Ascending aorta (tissue), 2 donors: ENCODE measurements around the gene RPS27A. TPM values are rescaled to one million over a fixed set of nuclear protein-coding genes. Genes with fewer than 3 reads are reported as not detected.

ENCODE experiments used
- DNase-seq, 2 donors: peaks; one replicate each; pipeline ENCODE4 v3.0.0-alpha.2; 2019; ENCODE audit warnings: low spot score in 2 of 2
- H3K27ac ChIP-seq, 2 donors: fragments of 200-600 bp; sonication (generic); one replicate each; pipeline ENCODE4 v1.5.1; 2016 to 2017; ENCODE audit warnings: mild to moderate bottlenecking in 1 of 2
- H3K27me3 ChIP-seq: fragments of 200-600 bp; sonication (generic); one replicate; pipeline ENCODE4 v1.5.1; 2017
- H3K36me3 ChIP-seq, 2 donors: fragments of 200-600 bp; sonication (generic); one replicate each; pipeline ENCODE4 v1.5.1; 2016
- H3K4me1 ChIP-seq, 2 donors: fragments of 200-600 bp; sonication (generic); one replicate each; pipeline ENCODE4 v1.5.1; 2016 to 2017; ENCODE audit warnings: mild to moderate bottlenecking in 1 of 2
- H3K4me3 ChIP-seq, 2 donors: fragments of 200-600 bp; sonication (generic); one replicate each; pipeline ENCODE4 v1.5.1; 2016 to 2017; ENCODE audit warnings: mild to moderate bottlenecking in 1 of 2
- H3K9me3 ChIP-seq, 2 donors: fragments of 200-600 bp; sonication (generic); one replicate each; pipeline ENCODE4 v1.5.1; 2016
- CTCF ChIP-seq, 3 experiments: fragments of 200-600 bp in 2 of 3; fragments of 450-650 bp in 1 of 3; sonication (generic) in 2 of 3; IDR thresholded peaks; one replicate each; pipeline ENCODE4 v1.5.1; 2016 to 2019; ENCODE audit warnings: antibody characterized with exemption in 3 of 3, mild to moderate bottlenecking in 1 of 3, moderate library complexity in 1 of 3
- intact Hi-C: fragments of 100-400 bp; cut with DNase I; formaldehyde crosslinking; loops from one replicate; pipeline ENCODE4 v1.15.1; 2023
- total RNA-seq: library from RNA; depleted of rRNA; stranded (reverse); fragments of >200 nt; gene quantifications from one replicate; pipeline ENCODE4 v1.1.0, GENCODE V29; 2016

RPS27A gene
- total RNA-seq, 1 donor from 2014 or later, result 262 TPM

DNA sequence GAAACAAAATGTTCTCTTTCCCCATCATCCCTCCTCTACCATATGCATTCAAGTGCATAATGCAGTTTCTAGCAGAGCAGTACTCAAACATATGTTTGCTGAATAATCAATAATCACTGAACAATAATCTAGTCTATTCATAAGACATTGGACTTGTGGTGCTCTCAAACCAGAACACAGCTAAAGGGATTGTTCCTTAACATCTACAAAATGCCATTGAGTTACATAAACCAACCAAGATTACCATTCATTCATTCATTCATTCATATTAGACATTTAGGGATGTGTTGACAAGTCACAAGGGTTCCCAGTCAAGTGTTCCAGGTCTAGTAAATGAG lies 4.3 kb upstream of the RPS27A start:
- H3K9me3 ChIP-seq, result no peaks in the 10 kb centered on the region
- DNase-seq, result no peak
- no peak overlapping the region for H3K4me3 ChIP-seq
- no peaks in the 10 kb centered on the region for H3K4me1 ChIP-seq
- peaks cover 0 to under 1% of the 10 kb centered on the region in 2 donors for H3K36me3 ChIP-seq
- intact Hi-C loops, result no loop called here
- no peak for TF ChIP-seq CTCF (IDR thresholded peaks at IDR 0.05)
- no peaks in the 10 kb centered on the region for H3K27me3 ChIP-seq
- no peak overlapping the region for H3K27ac ChIP-seq

GRCh38 chr2:55229221-55229620 lies 3.3 kb upstream of the RPS27A start:
- Histone ChIP-seq H3K36me3 (peaks cover 2 to 11% of the 10 kb centered on the region in 2 donors), H3K27me3 (no peaks in the 10 kb centered on the region), H3K9me3 (no peaks in the 10 kb centered on the region), H3K4me1 (peaks cover 5 to 10% of the 10 kb centered on the region in 2 donors), H3K27ac (no peak overlapping the region), H3K4me3 (no peak overlapping the region)
- intact Hi-C loops, result no loop called here
- no peak for DNase-seq
- TF ChIP-seq CTCF (IDR thresholded peaks at IDR 0.05), result no peak

DNA sequence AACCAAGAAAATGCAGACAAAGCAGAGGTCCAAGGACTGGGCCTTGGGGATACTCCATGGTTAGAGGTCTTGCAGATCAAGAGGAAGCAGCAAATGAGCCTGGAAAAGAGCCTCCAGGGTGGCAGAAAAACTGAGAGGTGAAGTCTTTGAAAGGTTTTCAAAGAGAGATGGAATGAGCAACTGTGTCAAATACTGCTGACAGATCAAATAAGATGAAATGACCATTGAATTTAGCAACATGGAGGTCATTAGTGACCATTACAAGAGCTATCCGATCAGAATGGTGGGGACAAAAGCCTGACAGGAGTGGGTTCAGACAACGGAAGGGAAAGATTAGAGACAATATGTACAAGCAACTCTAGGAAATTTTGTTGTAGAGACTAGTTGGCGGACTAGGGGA lies 1.9 kb upstream of the RPS27A start:
- TF ChIP-seq CTCF (IDR thresholded peaks at IDR 0.05), result no peak
- intact Hi-C loops, result loop anchor here (5.0 to 10.0 kb wide), 2 partner anchors 52 to 1116 kb away; partner anchors contain the start of gene ACYP2
- peaks cover 14 to 24% of the 10 kb centered on the region in 2 donors for H3K36me3 ChIP-seq
- H3K9me3 ChIP-seq, result no peaks in the 10 kb centered on the region
- DNase-seq, result no peak
- peaks cover 7 to 20% of the 10 kb centered on the region in 2 donors for H3K4me1 ChIP-seq
- no peak overlapping the region for H3K4me3 ChIP-seq
- no peak overlapping the region for H3K27ac ChIP-seq
- H3K27me3 ChIP-seq, result no peaks in the 10 kb centered on the region

DNA sequence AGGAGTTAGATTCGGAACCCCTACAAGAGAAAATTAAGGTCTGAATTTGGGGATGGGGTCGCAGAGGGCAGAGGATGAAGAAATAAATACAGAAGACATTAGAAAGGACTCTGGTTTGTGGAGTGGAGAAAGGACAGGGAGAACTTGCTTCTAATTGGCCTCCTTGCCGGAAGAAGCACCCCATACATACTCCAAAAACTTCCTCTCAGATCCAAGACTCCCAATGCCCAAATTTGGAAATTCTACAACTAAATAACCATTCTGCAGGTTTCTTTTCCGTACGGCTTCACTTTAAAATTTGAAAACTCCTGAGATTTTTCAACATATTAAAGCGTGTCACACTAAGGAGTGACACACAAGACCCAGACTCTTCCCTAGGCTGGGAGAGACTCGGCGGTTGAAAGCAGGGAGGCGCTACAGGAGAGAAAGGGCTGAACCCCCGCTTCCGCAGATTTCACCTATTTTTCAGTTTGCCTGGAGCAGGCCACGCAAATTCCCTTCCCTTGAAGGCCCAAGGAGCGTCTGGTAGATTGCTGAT lies 873 bp upstream of the RPS27A start:
- Histone ChIP-seq H3K27me3 (no peaks in the 10 kb centered on the region), H3K27ac (peak overlapping the region; percentile 84 to 90), H3K36me3 (peaks cover 20 to 30% of the 10 kb centered on the region in 2 donors), H3K4me3 (peak overlapping the region; percentile 69 to 86), H3K4me1 (peaks cover 7 to 20% of the 10 kb centered on the region in 2 donors), H3K9me3 (no peaks in the 10 kb centered on the region)
- no peak for TF ChIP-seq CTCF (IDR thresholded peaks at IDR 0.05)
- DNase-seq, result no peak
- intact Hi-C loops, result loop anchor here (1.0 to 10.0 kb wide), 8 partner anchors 8 to 1117 kb away; partner anchors contain the start of genes ACYP2, CCDC88A, MTIF2 and PPP4R3B

DNA sequence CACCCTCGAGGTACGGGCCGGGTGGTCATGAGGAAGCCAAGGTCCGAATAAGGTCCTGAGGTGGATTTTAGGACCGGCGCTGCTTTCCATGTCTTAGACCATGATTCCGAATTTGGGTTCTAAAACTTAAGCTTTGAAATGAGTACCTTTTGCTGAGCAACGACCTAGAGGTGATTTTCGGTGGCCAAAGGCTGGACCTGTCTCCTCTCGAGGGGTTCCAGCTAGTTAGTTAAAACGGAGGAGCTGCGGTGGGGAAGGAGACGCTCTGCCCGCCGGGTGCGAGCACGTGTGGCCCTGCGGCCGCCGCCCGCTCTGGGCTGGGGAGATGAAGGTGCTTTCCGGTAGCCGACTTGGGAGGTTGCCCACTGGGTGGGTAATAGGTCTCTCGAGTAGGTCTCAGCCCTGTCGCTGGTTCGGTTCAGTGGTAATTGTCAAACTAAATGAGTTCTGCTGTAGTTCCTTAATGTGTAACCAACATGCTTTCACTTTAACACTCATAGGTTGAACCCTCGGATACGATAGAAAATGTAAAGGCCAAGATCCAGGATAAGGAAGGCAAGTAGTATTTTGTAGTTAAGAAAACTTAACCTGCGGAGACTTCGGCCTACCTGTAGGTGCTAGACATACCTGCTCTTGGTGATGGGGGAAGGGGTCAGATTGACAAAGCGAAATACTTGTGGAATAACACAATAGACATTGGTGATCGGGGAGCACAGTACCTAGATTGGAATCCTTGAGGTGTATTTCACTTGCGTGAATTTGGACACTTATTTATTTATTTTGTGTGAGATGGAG lies 572 bp downstream of the RPS27A start:
- H3K4me3 ChIP-seq, result peak overlapping the region; percentile 69 to 86
- no peaks in the 10 kb centered on the region for H3K9me3 ChIP-seq
- H3K27me3 ChIP-seq, result no peaks in the 10 kb centered on the region
- H3K27ac ChIP-seq, result peak overlapping the region; percentile 84 to 90
- peaks cover 27 to 40% of the 10 kb centered on the region in 2 donors for H3K36me3 ChIP-seq
- intact Hi-C loops, result loop anchor here (1.0 to 10.0 kb wide), 8 partner anchors 10 to 1118 kb away; partner anchors contain the start of genes ACYP2, CCDC88A, MTIF2 and PPP4R3B
- TF ChIP-seq CTCF (IDR thresholded peaks at IDR 0.05), result no peak
- DNase-seq, result no peak
- H3K4me1 ChIP-seq, result peaks cover 7 to 20% of the 10 kb centered on the region in 2 donors
